ENCODE data around the gene SETD1A.

- TF ChIP-seq CTCF (IDR thresholded peaks at IDR 0.05) (no peak), POLR2A (IDR thresholded peaks at IDR 0.05) (no peak)
Observed at GRCh38 chr16:30966033-30966619, 8.6 kb downstream of the SETD1A start.

All from right lobe of liver (tissue), 4 donors.